Prostate gland (tissue), 2 donors: ENCODE data around the gene SLC35G4.

ENCODE experiments used
- POLR2A ChIP-seq: fragments of 450-650 bp; IDR thresholded peaks from one replicate; pipeline ENCODE4 v1.6.1; 2016; ENCODE audit warnings: antibody characterized with exemption, mild to moderate bottlenecking
- TF ChIP-seq, protein P1 (sequence below), 4 experiments: fragments of 200-600 bp in 2 of 4; fragments of 450-650 bp in 2 of 4; sonication (generic) in 2 of 4; IDR thresholded peaks; 1 replicate in 3 of 4; 2 replicates in 1 of 4; pipeline ENCODE4 v1.5.1; 2016 to 2019; ENCODE audit warnings: antibody characterized with exemption in 4 of 4, mild to moderate bottlenecking in 2 of 4, moderate library complexity in 2 of 4

GRCh38 chr18:11591957-11592356 is 17.4 kb upstream of the SLC35G4 start:
- TF ChIP-seq, protein P1, sequence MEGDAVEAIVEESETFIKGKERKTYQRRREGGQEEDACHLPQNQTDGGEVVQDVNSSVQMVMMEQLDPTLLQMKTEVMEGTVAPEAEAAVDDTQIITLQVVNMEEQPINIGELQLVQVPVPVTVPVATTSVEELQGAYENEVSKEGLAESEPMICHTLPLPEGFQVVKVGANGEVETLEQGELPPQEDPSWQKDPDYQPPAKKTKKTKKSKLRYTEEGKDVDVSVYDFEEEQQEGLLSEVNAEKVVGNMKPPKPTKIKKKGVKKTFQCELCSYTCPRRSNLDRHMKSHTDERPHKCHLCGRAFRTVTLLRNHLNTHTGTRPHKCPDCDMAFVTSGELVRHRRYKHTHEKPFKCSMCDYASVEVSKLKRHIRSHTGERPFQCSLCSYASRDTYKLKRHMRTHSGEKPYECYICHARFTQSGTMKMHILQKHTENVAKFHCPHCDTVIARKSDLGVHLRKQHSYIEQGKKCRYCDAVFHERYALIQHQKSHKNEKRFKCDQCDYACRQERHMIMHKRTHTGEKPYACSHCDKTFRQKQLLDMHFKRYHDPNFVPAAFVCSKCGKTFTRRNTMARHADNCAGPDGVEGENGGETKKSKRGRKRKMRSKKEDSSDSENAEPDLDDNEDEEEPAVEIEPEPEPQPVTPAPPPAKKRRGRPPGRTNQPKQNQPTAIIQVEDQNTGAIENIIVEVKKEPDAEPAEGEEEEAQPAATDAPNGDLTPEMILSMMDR (IDR thresholded peaks at IDR 0.05), result no peak
- TF ChIP-seq POLR2A, result no peak
